Measurements from ENCODE around the gene SHLD1.
"Not testable (repeated sequence)": the region's sequence is repeated elsewhere in the genome, so short reads cannot be mapped to it uniquely, and the experiment has no call there.

Gene SHLD1

DNA sequence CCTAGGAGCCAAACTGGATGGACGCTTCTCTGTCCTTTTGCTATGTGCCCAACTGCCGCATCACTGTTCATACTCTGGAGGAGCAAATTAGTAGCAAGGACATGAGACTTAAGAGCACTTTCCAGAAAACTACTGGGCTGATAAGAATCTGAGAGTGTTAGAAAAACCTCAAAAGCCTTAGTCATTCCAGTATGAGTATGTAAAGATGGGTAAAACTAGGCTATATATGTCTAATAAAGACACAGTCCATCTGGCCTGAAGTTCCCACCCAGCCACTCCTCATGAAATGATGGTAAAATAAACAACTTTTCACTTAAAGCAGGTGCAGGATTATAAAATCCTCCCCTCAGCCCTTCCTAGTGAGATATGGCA, 30.6 kb downstream of the SHLD1 start:
- no peak for DNase-seq (ENCODE audit: low read depth, low spot score)

DNA sequence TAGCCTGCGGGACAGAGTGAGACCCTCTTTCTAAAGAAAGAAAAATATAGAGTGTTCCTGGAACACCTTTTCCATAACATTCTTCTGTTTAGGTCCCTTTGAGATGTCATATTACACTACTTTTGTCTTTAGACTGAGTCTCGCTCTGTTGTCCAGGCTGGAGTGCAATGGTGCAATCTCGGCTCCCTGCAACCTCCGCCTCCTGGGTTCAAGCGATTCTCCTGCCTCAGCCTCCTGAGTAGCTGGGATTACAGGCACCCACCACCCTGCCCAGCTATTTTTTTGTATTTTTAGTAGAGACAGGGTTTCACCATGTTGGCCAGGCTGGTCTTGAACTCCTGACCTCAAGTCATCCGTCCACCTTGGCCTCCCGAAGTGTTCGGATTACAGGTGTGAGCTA, 31.2 kb downstream of the SHLD1 start:
- not testable (repeated sequence) for DNase-seq (ENCODE audit: low read depth, low spot score)

DNA sequence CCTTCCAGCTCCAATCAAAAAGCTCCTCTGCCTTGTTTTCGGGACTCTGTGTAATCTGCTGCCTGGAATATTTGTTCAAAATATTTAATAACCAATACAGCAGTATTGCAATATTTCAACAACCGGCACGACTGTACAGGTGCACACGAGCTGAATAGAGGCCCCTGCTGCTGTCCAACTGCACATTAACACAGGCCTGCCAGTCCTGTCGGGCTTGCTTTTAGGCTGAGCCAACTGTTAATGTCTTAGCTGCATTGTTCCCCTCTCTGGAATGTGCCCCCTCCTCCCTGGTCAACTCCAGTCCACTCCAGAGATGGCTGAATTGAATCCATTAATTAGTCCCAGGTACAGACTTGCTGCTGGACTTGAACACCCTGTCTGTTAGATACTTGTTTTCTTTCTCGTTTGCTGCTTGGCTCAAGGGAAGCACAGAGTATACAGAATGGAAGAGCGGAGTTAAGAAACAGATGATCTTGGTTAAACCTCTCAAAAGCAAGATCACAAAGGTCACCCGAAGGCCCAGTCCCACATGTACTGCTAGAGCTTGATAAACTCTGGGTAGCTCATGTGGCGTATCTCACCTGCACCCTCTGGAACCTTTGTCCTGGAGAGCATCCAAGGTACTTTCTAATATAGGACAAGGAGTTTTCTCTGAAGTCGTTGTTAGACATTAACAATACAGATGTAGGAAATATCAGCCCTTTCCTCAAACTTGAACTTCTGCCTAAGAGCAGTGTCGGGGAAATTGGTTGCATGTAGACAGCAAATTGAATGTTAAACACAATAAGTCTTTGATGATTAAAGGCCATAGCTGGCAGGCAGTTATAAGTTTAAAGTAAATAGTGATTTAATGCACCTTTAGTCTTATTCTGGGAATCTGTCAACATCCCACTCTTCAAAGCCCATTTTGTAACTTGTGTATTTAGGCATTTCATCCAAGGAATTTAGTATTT, 31.9 kb downstream of the SHLD1 start:
- no peak for DNase-seq (ENCODE audit: low read depth, low spot score)

DNA sequence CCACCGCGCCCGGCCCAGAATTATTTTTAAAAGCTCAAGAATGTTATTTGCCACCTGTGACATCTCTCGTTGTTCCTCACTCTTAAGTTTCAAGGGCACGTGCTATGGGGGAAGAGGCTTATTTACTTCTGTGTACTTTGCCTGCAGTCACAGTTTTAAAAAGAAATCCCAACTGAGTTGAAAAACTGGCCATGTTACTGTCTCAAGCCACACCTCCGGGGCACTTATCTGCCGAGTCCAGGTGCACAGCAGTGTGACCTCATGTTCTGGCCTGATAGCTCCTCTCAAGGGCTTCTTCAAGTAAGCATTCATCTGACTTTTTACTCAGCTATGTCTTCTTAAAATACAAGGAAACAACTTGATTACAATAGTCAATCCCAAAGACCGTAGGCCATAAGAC, 34.5 kb downstream of the SHLD1 start:
- no peak for DNase-seq (ENCODE audit: low read depth, low spot score)

DNA sequence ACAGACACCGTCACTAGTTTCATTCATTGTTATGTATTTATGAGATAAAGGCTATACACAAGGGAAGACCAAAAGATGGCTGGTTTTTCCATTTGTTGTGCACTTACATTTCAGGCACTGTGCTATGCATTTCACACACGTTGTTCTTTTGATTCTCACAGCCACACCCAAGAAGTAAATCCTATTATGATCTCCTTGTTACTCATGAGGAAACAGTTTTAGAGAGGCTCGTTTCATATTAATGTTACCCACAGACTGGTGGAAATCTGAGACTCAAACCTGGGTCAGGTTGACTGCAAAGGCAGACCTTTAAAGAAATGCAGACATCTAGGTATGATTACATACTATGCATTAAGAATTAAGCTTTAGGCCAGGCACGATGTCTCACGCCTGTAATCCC, 34.9 kb downstream of the SHLD1 start:
- DNase-seq (ENCODE audit: low read depth, low spot score), result no peak

DNA sequence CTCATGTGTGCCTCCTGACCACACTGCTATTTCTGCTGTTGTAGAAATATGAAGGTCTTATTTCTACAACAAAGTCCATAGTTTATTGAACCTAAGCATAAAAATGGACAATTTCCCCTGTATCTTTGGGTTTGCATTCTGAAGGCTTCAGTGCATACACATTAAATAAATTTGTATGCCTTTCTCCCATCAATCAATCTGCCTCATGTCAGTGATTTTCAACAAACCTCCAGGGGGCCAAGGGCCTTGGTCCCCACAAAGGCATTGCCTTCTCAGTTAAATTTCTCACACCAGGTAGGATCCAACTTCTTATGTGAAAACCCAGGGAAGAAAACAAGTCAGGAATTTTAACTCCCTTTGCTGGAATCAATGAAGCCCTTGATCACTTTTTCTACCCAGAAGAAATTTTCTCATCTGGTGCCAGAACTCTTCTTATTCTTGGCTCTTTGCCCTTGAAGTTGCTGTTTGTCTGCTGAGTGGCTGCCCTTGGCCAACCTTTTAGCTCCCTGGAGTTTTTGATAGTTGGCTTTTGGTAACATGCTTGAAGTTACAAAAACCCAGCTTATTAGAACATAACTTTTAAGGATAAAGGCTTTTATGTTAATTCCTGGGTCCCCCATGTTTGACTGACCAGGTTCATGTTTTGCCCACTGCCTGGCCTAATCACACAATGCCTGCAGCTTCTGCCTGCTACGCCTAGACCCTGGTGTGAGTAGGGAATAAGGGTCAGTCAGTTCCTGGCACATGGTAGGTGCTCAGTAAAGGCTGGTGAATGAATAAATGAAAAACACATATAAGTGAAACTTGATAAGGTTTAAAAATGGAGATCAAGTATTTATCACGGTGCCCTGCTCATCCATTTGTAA, 37.0 kb downstream of the SHLD1 start:
- DNase-seq (ENCODE audit: low read depth, low spot score), result peak; percentile 49

DNA sequence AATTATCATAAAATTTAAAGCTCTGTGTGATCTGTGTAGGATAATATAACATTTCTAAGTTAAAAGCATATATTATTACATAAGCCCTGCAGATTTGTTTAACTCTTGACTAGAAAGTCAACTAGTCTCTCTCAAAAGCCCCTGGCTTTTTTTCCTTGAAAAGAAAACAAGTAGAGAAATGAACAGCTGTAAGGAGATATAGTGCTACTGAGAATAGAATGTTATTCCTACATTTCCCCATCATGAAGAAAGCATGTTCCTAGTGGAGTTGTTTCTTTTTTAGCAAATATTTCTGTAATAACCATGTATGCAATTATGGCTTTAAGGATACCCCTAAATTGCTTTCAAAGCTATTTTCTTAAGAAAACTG, 37.6 kb downstream of the SHLD1 start:
- no peak for DNase-seq (ENCODE audit: low read depth, low spot score)

DNA sequence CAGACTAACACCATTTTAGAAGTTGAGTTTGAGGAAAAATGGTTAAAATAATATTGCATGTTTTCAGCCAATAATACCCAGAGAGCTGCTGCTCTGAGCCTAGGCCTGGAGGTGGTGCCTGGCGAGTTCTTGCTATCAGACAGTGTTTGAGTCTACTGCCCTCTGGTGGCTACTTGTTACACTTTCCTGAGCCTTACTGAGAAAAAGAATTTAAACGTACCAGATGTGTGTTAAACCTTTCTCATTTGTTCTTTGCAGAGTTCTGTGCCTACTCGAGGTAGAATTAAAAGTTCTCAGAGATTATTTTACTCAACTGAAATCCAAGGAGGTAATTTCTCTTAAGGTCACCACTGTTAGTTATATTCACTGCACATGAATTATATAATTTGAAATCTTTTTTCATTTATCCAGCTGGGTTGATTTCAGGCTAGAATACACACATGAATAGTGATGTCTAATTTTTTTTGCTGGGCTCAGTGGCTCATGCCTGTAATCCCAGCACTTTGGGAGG, 38.2 kb downstream of the SHLD1 start:
- DNase-seq (ENCODE audit: low read depth, low spot score), result peak; percentile 73

DNA sequence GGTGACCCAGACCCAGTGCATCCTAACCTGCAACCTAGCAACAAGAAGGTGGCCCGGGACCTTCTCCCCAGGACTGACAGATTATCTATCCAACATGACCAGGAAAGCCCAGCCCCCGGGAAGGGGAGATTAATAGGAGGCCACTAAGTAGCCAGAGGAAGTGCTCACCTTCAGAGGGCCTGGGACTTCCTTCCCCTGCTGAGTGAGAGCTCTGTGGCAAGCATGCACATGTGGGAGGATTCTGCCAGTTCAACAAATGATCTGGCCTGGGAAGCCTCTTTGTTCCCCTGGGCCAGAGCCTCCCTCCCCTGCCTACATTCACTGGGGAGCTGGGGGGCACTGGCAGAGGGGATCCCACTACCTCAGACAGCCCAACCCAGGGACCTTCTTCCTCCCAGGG, 39.6 kb downstream of the SHLD1 start:
- no peak for DNase-seq (ENCODE audit: low read depth, low spot score)

DNA sequence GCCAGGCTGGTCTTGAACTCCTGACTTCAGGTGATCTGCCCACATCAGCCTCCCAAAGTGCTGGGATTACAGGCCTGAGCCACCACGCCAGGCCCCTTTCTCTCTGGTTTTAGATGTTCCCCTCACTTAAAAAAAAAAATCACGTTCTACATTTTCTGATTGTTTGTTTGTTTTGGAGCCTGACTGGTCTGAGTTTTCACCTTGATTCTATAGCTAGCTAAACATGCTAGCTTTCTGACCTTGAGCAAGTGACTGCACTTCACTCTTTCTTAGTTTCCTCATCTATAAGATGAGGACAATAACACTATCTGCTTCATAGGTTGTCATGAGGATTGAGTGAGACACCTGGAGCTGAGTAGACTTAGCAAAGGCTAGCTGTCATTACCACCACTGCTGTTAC, 43.7 kb downstream of the SHLD1 start:
- DNase-seq (ENCODE audit: low read depth, low spot score), result no peak

DNA sequence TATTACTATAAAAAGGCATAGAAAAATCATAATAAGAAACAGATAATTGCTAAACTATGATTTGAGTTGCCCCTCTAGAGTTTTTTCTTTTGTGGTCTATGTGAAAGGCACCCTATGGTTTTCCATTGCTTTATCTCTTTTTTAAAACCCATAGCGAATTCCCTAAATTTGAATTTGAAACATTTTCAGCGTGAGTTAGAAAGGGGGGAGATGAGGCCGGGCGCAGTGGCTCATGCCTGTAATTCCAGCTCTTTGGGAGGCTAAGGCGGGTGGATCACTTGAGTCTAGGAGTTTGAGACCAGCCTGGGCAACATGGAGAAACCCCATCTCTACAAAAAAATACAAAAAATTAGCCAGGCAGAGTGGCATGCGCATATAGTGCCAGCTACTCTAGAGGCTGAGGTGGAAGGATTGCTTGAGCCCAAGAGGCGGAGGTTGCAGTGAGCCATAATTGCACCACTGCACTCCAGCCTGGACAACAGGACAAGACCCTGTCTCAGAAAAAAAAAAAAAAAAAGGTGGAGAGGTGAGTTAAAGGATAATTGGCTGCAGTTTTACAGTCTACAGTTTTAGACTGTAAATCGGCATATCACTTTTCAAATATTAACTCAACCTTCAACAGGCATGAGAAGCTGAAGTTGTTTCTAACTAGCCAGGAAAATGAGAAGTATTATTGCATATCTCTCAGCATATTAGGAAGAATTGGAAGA, 46.3 kb downstream of the SHLD1 start:
- no peak for DNase-seq (ENCODE audit: low read depth, low spot score)

DNA sequence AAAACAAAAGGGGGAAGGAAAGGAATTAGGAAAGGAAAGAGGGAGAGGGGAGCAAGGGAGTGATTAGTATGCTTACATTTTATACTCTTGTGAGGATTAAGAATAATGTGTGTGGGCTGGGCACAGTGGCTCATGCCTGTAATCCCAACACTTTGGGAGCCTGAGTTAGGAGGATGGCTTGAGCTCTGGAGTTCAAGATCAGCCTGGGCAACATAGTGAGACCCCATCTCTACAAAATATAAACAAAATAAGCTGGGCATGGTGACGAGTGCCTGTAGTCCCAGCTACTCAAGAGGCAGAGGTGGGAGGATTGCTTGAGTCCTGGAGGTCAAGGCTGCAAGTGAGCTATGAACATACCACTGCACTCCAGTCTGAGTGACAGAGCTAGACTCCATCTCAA, 47.0 kb downstream of the SHLD1 start:
- DNase-seq (ENCODE audit: low read depth, low spot score), result no peak

DNA sequence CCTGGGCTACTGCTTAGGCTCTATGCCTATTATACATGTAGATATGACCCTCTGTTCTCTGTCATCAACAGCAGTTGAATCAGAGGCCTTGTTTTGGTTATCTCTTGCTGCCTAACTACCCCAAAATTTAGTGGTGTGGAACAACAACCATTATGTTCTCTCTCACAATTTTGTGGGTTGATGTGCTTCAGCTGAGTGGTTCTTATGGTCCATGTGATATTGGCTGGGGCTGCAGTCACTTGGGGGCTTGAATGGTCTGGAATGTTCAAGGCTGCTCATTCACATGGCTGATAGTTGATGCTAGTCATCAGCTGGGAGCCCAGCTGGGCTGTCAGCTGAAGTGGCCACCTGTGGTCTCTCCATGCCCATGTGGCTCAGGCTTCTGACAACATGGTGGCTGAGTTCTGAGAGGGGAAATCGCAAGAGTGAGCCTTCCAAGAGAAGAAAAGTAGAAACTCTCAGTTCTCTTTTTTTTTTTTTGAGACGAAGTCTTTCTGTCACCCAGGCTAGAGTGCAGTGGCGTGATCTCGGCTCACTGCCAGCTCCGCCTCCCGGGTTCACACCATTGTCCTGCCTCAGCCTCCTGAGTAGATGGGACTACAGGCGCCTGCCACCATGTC, 47.8 kb downstream of the SHLD1 start:
- DNase-seq (ENCODE audit: low read depth, low spot score), result no peak

DNA sequence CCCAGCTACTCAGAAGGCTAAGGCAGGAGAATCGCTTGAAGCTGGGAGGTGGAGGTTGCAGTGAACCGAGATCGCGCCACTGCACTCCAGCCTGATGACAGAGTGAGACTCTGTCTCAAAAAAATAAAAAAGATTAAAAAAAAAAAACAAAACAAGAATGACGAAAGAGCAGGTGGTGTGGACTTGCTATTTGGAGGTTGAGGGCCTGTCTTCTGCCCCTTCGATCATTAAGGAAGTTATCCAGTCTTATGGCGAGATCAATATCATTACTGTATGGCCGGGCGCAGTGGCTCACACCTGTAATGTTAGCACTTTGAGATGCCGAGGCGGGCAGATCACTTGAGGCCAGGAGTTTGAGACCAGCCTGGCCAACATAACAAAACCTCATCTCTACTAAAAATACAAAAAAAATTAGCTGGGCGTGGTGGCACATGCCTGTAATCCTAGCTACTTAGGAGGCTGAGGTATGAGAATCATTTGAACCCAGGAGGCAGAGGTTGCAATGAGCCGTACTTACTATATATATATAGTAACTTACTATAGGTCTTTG, 53.6 kb downstream of the SHLD1 start:
- not testable (repeated sequence) for DNase-seq (ENCODE audit: low read depth, low spot score)

DNA sequence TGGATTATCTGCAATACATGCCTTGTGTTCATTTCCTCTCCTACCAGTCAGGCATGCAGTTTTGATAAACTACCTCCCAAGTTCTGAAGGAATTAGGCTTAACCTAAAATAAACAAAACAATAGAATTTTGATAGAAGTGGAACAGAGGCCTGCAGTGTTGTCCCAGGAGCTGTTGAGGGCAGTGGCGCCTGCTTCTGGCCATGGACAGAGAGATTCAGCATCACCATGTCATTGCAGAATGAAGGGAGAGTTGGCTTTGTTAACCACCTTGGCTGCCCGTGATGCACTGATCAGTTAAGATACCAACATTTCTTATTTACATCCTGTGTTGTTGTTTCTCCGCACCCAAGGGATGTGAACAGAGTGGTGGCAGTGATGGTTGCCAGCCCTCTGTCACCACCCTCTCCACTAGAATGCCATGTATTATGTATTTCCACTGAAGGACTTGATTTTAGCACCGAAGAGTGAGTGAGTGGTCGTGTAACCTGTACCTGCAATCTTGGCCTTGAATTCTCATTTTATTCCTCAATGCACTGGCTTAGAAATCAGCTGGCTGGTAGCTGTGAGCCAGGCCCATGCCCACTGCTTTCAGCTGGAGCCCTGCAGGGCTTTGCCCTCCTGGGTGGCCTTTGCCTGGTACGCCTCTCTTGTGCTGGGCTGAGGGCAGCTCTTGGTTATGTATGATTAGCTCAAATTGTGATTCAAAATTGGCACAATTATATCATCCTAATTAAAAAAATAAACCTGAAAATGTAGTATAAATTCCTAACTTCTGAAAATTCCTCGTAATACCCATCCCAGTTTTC, 56.5 kb downstream of the SHLD1 start:
- DNase-seq (ENCODE audit: low read depth, low spot score), result no peak

DNA sequence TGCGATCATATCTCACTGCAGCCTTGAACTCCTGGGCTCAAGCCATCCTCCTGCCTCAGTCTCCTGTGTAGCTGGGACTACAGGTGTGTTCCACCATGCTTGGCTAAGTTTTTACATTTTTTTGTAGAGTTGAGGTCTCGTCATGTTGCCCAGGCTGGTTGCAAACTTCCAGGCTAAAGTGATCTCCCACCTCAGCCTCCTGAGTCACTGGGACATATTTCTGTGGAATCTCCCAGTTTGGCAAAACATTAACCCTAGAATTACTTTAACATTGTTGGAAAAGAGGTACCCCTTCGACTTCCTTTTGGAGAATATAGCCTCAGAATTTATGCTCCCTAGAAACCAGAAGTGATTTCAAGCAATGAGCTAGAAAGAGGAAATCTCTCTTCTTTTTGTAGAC, 57.2 kb downstream of the SHLD1 start:
- no peak for DNase-seq (ENCODE audit: low read depth, low spot score)

DNA sequence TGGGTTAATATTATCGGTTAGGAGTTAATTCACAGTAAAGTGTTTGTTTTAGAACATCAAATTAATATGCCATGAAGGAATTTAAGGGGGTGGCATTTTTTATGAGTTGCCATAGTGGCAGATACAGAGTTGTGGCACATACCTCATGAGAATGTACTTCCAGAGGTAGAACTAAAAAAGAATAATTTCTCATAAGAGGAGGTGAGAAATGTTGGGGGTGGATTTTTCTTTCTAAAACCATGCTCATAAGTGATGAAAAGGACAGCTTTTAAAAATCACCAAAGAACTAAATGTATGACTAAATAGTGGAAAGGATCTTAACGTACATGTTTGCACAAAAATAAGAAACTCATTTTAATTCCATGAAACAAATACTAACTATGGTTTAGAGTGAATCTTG, 58.7 kb downstream of the SHLD1 start:
- DNase-seq (ENCODE audit: low read depth, low spot score), result no peak

DNA sequence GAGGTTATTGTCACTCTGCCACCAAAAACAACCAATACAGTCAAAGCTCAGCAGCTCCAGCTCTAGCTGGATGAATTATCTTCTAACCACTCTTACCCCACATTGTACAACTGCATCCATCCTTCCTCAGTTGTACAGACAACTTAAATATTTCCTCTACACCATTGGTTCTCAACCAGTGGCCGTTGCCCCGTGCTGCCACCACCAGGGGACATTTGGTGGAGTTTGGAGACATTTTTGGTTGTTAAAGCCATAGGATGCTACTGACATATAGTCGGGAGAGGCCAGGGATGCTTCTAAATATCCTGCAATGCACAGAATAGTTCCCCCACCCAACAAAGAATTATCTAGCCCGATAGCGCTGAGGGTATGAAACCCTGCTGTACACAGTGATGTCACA, 59.3 kb downstream of the SHLD1 start:
- no peak for DNase-seq (ENCODE audit: low read depth, low spot score)

DNA sequence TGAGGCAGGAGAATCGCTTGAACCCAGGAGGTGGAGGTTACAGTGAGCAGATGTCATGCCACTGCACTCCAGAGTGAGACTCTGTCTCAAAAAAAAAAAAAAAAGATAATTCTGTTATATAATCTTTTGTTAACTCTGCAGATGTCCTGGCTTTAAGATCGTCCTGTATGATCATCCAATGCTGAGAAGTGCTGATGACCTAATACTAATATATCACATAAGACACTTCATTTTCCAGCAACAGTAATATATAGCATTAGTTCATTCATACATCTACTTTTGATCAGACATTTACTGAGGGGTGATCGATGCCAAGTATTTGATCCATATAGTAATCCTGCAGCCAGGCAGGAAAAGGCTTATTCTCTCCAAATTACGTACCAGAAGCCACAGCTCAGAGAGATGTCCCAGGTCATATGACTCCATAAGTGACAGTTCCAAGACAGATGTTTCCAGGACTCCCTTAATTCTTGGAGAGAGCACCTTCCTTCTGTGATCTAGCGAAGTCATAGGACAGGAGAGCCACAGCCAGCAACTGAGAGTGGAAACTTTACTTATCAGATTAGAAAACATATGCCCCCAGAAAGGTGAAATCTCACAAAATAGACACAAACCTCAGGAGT, 60.7 kb downstream of the SHLD1 start:
- DNase-seq (ENCODE audit: low read depth, low spot score), result no peak

DNA sequence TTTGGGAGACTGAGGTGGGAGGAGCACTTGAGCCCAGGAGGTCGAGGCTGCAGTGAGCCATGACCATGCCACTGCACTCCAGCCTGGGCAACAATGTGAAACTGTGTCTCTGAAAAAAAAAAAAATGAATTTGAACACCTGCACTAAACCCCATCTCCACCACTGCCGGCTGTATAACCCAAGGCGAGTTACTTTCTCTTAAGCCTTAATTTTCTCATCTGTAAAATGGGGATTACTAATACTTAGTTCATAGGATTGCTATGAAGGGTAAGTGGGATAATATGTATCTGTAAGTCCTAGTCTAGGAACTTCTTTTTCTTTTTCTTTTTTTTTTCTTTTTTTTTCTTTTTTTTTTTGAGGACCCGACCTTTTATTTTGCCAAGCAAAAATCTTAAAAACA, 61.5 kb downstream of the SHLD1 start:
- no peak for DNase-seq (ENCODE audit: low read depth, low spot score)

Measured in smooth muscle cell of the brain vasculature (primary cell).